GM19397 (cell line): ENCODE results near the gene EMC9.

Experiments
- ATAC-seq: cut with Tn5 transposase; IDR thresholded peaks from one replicate; pipeline ENCODE4 v1.9.1; 2021; ENCODE audit warnings: mild to moderate bottlenecking, moderate library complexity; ENCODE audit not compliant: unreplicated experiment

The EMC9 gene, protein sequence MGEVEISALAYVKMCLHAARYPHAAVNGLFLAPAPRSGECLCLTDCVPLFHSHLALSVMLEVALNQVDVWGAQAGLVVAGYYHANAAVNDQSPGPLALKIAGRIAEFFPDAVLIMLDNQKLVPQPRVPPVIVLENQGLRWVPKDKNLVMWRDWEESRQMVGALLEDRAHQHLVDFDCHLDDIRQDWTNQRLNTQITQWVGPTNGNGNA

DNA sequence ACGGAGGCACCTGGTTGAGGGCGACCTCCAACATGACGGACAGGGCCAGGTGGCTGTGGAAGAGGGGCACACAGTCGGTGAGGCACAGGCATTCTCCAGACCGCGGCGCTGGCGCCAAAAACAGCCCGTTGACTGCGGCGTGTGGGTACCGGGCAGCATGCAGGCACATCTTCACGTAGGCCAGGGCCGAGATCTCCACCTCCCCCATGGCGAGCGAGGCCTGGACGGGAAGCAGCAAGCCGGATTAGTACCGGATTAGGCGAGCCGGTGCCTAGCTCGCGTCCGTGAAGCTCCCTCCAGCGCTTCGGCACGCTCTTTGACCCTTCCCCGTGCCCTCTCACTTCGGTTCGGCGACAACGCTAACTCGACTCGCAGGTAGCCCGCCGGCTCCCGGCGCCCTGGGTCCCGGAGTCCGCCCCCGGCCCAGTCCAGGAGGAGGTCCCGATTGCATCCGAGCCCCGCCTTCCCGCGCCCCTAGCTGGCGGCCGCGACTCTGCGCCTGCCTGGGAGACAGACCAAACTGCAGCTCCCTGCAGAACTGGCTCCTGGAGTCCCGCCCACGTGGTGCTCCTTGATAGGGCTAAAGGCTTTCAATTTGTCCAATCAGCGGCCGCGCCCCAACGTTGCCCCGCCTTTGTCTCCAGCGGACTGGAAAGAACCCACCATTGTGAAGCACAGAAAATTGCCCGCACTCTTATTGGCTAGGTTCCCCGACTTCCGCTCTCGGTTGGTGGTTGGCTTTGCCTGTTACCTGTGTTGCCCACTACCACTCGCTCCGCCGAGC is at the start of gene EMC9:
TSS of gene EMC9 (minus strand) at position 495 of the 784 bp plus-strand sequence. CDS start at position 208, 287 bp downstream.
- ATAC-seq, result peak; percentile 82

DNA sequence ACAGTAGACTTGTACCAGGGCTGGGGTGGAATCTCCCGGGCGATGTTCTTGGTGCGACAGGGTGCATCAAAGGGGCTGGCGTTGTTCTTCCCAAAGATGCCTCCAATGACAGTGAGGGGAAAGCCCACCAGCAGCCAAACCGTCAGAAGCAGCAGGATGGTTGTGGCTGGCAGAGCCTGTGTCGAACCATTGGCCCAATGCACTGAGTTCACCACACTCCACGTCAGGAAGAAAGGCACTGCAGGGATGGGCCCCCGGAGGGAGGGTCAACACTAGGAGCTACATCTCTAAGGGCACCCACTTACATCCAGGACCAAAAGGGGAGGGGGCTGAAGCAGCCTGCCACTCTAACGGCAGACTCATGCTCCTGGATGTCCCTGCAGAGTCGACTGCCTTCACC is 49.0 kb upstream of the EMC9 start:
- no peak for ATAC-seq

DNA sequence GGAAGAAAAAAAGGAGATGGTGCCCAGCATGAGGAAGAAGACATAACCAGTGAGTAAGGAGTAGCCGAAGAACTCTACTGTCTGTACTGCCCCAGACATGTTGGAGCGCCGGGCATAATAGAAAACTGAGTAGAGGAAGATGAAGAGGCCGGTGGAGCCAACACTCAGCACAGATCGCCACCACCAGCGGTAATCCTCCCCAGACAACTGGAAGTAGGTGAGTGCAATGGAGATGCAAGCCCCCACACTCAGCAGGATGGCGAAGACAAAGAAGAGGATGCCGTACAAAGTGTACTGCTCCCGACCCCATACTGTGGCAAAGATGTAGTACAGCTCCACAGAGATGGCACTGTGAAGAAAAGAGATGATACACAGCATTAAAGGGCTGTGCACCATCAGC is 48.1 kb upstream of the EMC9 start:
- no peak for ATAC-seq

DNA sequence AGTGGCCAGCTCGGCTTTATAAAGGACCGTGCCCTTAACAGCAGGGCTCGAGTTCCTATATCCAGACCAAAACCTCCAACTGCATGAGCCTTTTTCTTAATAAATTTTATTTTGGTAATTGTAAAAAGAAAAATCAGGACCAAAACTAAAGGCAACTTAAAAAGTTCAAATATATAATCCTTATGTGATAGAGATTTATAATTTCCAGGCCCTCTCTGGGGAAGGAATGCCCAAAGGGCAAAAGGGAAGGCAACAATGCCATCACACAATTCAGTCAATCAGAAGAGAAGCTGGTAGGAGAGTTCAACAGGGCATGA is 47.6 kb upstream of the EMC9 start:
- ATAC-seq, result no peak

DNA sequence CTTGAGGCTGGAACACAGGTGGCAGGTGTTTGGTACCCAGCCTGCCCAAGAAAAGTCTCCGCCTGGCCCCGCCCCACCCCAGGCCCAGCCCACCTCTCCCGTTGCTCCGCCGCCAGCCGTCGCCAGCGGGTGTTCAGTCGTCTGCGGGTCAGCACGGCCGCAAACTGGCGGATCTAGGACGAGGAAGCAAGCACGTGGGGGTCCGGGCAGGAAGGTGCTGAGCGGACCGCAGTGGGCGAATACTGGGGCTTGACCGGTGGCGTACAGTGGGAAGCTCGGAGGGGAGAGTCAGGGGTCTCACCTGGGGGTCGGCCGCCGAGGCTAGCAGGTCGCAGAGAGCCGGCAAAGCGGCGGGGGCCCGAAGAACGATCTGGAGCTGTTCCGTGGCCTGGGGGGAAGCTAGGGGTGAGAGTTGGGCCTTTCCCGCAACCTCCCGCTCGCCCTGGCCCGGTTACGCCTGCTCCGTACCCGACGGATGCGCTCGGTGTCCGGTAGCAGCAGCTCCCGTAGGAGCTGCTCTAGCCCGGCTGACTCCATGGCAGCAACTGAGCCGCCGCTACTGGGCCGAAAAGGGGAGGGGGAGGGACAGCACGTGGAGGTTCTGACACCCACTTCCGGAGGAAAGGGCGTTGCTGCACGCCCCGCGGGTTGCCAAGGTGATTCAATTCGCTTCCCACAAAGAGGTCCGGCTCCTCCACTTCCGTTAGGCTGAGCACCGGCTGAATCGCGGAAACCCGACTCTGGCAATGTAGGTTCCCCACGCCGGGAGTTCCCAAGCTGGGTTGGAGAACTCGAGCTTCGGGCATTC is 47.1 kb upstream of the EMC9 start, which contains the start of gene IPO4:
TSS of gene IPO4 (minus strand) at position 566 of the 808 bp plus-strand sequence. CDS start at position 537, 29 bp downstream.
- ATAC-seq, result peak; percentile 84

DNA sequence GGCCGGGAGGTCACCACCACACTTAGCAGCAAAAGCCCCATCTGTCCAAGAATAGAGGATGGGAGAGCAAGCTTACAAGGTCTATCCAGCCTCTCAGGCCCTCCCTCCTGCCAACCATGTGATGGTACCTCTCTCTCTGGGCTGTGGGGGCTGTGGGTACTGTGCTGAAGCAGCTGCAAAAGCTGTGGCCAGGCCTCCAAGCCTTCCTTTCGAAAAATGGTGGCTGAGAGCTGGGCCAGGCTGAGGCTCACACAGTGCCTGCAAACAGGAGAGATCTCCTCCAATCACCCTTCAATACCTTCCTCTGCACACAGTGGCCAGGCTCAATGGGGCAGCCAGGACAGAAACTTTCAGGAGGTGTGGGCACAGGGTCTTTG is 46.1 kb upstream of the EMC9 start:
- no peak for ATAC-seq

DNA sequence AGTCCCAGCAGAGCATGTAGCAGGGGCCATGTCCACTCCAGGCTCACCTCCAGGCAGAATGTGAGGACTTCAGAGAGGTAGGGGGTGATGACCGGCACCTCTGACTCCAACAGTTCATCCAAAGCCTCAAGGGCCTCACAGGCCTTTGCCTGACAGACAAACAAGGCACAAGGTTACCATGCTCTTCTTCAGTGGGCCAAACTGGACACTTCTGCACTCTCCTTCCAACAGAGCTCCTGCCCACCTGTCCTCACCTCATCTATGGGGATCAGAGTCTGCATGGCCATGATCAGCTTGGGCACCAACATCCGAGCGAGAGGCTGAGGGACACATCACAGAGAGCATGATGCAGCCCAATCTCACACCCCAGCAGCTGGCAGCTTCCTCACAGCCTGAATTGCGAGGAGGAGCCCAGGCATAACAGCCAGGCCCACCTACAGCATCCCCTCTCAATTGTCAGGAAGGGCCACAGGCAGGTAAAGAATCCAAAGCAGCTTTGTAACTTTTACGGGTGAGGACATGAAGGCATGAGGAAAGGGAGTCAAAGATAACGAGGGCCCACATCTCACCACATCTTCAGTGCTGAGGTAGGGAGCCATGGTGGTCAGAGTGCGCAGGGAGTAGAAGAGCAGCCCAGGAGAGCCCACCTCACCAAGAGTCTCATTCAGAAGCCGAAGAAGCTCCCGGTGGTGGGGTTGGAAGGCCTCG is 45.6 kb upstream of the EMC9 start:
- no peak for ATAC-seq

- ATAC-seq, result no peak
Observed at GRCh38 chr14:24185741-24186140, 44.4 kb upstream of the EMC9 start.

DNA sequence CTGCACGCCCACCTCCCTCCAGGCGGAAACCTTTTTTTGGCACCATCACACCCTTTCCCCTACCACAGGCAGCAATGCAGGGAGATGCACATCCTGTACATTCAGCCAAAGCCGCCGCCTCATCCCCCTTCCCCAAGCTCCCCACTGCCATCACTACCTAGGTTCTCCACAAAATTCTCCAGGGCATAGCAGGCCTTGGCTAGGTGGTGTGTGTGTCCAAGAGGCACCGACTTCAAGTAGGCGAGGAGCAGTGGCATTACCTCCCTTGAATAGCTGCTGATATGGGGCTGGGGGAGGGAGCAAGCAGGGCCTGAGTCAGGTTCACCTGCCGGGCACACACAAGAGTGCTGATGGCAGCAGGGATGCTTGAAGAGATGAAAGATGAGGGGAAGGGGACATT is 43.6 kb upstream of the EMC9 start:
- ATAC-seq, result no peak

DNA sequence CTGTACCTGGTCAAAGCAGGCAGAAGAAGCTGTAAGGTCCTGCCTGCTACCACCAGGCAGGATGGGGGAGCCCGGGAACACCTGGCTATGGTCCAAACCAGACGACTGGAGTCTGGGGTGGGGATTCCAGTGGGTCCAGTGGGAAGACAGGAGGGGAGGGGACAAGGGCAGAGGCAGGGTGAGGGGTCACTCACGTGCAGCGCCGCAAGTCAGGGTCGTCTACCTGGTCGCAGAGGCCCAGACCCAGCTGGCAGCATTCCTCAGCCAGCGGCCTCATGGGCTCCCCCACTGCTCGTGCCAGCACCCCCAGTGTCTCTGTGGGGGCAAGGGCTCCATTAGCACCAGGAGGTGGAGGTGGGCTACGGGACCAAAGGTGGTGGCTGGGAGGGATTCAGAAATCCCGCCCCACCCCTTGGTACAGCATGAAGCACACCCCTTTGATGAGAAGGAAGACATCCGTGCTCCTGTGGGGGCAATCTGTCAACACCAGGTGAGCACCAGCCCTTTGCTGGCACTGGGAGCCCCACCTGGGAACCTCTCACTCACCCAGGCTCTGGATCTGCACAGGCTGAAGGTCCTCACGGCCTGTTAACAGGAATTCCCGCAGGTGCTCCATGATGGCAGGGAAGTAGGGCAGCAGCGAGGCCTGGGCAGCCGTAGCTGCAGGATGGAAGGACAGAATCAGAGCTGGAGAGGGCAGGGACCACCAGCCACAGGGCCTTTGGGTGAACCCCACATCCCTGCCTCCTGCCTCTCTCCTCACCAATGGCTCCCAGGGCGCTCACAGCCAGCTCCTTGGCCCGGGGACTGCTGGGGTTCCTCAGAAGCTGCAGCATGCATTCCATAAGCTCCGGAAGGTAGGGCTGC is 42.9 kb upstream of the EMC9 start:
- ATAC-seq, result no peak

- ATAC-seq, result no peak
Observed at GRCh38 chr14:24183014-24183481, 41.7 kb upstream of the EMC9 start.

DNA sequence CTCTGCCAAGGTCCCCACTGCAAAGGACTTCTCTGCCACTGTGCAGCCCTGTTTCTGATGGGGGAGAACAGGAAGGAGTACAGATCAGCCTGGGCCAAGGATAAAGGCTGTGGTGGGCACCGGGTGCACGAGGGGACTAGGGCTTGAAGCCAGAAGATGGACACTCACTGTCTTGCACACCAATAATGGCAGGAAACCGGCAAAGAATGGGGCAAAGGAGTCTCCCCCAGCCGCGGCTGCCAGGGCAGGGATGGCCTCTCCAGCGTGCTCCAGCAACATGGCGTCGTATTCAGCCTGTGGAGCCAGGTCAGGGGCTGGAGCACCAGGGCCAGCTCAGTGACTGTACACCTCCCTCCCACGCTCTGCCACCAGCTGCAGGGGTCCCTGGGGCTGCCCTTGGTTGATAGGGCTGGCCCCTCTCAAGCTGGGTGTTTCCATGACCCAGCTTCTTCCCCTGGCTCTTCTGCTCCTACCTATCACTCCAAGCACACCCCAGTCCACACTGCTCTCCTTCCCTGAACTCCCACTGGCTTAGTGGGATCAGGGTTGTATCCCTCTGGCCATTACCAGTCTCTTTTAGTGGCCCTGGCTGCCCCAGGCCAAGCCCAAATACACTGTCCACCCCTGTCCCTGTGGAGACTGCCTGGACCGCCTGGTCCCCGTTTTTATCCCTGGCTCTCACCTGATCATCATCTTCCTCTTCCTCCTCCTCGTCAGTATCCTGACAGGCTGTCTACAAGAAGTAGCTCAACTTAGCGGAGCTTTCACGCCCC is 40.9 kb upstream of the EMC9 start:
- ATAC-seq, result no peak

DNA sequence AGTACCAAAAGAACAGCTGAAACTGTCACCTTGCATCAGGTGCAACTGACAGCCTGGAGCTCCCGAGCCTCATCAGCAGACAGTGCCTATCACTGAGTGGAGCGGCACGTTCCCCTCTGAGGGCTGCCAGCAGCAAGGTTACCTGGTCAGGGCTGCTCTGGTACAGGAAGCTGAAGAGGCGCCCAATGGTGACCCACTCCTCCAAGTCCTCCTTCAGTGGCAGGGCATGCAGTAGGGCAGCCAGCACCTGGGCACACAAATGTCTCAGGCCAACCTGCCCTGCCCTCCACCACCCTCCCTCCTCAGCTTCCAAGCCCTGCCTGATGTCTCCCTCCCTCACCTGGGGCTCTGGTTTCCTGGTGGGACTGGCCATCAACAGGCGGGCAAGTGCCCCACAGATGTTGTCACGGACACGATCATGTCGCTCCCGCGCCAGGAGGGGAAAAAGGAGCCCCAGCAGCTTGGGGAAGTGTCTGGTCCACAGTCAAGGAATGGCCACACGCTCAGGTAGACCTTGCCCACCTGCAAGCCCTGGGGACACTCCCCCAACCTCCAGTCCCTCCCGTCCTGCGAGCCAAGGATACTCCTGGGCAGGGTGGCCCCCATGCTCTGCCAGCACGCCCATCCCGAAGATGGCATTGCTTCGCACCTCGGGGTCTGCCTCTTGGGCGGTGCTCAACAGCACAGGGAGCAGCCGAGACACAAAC is 40.1 kb upstream of the EMC9 start:
- no peak for ATAC-seq

DNA sequence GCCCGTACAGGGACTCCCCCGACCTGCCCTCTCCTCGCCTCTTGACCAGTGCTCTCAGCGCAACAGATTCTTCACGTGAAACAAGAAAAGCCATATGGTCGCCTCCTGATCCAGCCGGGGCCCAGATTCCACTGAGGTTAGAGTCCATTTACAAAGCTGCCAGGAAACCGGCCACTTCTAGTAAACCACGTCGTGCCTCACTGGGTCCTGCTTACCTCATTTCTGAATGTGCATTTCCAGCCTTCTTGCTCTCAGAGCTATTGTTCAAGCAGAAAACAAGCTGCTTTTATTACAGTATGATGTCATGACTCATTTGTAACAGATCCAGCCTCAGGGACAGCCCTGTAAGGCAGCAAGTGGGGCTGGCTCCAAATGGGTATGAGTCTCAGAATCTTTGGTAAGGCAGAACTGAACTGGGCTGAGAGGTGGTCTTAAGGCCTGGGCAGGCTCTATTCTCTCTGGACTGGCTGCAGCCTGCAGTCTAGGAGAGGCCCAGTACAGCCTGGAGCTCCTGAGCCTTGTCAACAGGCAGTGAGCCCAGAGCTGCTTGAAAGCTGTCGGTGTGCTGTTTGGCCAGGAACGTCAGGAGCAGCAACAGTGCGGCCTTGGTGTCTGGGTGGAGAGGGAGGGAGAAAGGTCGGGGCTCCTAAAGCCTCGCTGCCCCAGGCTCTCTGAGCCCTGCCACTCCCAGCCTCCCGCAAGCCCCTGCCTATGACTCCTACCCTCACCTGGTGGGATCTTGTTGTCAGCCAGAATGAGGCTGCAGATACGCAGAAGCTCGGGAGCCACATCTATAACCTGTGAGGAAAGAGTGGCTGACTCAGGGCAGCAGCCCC is 38.8 kb upstream of the EMC9 start:
- no peak for ATAC-seq

DNA sequence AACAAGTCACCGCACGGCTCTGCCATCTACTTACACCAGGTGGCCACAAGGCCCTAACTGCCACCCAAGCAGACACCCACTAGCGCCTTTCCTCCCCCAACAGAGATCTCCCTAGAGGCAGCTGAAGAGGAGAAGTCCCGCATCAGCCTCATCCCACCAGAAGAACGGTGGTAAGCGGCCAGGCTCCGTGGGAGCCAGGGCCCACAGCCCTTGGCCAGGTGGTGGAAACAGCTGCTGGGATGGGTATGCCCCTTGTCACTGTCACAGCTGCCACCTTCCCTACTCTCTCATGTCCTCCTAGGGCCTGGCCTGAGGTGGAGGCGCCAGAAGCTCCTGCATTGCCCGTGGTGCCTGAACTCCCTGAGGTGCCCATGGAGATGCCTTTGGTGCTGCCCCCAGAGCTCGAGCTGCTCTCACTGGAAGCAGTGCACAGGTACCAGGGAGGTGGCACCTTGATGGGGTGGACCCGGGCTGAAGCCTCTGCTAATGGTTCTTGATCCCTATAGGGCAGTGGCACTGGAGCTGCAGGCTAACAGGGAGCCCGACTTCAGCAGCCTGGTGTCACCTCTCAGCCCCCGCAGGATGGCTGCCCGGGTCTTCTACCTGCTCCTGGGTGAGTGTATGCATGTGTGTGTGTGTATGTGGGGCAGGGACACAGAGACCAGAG is 38.0 kb upstream of the EMC9 start:
- ATAC-seq, result no peak

DNA sequence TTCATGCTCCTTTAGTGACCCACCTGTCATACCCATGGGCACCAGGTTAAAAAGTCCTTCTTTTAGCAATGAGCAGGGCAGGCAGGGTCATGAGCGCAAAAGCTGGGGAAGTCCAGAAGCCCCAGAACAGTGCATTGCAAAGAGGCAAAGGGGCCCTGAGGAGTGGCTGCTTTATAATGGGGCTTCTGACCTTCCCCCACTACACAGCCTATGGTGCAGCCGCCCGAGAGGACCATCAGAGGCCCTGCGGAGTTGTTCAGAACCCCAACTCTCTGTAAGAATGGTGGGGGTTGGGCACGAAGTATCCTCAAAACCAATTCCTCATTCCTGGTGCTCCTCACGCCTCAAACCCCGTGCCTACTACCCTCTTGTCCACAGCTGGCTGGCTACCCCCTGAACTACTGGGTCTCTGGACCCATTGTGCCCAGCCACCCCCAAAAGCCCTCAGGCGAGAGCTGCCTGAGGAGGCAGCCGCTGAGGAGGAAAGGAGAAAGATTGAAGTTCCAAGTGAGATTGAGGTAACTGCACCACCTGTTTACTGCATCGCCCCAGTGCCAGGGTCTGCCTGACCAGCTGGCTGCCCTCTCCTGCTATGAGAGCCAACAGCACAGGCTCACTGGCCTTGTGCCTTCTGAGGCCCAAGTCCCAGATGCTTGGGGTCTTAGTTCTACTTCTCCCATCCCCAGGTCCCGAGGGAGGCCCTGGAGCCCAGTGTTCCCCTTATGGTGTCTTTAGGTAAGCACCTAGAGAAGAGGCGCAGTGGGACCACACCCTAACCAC is 37.2 kb upstream of the EMC9 start:
- ATAC-seq, result no peak

- ATAC-seq, result no peak
Observed at GRCh38 chr14:24177891-24178290, 36.5 kb upstream of the EMC9 start.
